Lung (tissue), 16 donors: ENCODE results near the gene SAMM50. TPM values are rescaled to one million over a fixed set of nuclear protein-coding genes. Genes with fewer than 3 reads are reported as not detected.

Source experiments
- ATAC-seq: fragments of 200-7000 bp; cut with Tn5 transposase; one replicate; pipeline ENCODE4 v1.9.1; 2020; ENCODE audit warnings: moderate number of reproducible peaks; ENCODE audit not compliant: insufficient read depth, low FRiP score
- DNase-seq, 3 donors: peaks; one replicate each; pipeline ENCODE4 v3.0.0-alpha.2; 2013 to 2017
- H3K27ac ChIP-seq, 2 donors: one replicate each; pipeline ENCODE4 v1.5.1; 2013; ENCODE audit warnings: mild to moderate bottlenecking in 2 of 2, moderate library complexity in 2 of 2, control low read depth in 1 of 2, inconsistent platforms in 1 of 2, low read depth in 1 of 2, low read length in 1 of 2
- H3K27me3 ChIP-seq, 3 donors: one replicate each; pipeline ENCODE4 v1.5.1; 2013; ENCODE audit warnings: low read length in 2 of 3; ENCODE audit not compliant: control insufficient read depth in 3 of 3, insufficient read depth in 3 of 3
- H3K36me3 ChIP-seq, 4 donors: one replicate each; pipeline ENCODE4 v1.5.1; 2013; ENCODE audit warnings: low read length in 4 of 4, mild to moderate bottlenecking in 1 of 4, moderate library complexity in 1 of 4; ENCODE audit not compliant: control insufficient read depth in 4 of 4, insufficient read depth in 4 of 4
- H3K4me1 ChIP-seq, 5 donors: one replicate each; pipeline ENCODE4 v1.5.1; 2013; ENCODE audit warnings: low read length in 5 of 5, mild to moderate bottlenecking in 2 of 5, moderate library complexity in 1 of 5; ENCODE audit not compliant: control insufficient read depth in 5 of 5, insufficient read depth in 5 of 5
- H3K4me3 ChIP-seq: one replicate; pipeline ENCODE4 v1.5.1; 2013; ENCODE audit warnings: mild to moderate bottlenecking, control low read depth, moderate library complexity
- H3K9ac ChIP-seq, 2 donors: one replicate each; pipeline ENCODE4 v1.5.1; 2013; ENCODE audit warnings: low read length in 2 of 2, control low read depth in 1 of 2; ENCODE audit not compliant: insufficient read depth in 1 of 2
- H3K9me3 ChIP-seq, 4 donors: one replicate each; pipeline ENCODE4 v1.5.1; 2013; ENCODE audit warnings: low read length in 3 of 4, mild to moderate bottlenecking in 1 of 4, moderate library complexity in 1 of 4; ENCODE audit not compliant: control insufficient read depth in 4 of 4, insufficient read depth in 3 of 4
- CTCF ChIP-seq: IDR thresholded peaks from 2 replicates; pipeline ENCODE4 v1.5.1; 2012; ENCODE audit warnings: mild to moderate bottlenecking; ENCODE audit errors: control extremely low read depth, extremely low read depth
- WGBS, 2 donors: extraction: QIAGEN DNeasy Blood & Tissue Kit; methylation state at CpG; one replicate each; pipeline ENCODE4 v1.1.7; 2013; 5-methylcytosine and 5-hydroxymethylcytosine counted together
- long read RNA-seq, 5 donors: transcript quantifications; one replicate each; lab custom pipeline, GENCODE V29; 2026
- polyA plus RNA-seq, 2 donors: library from polyadenylated mRNA; stranded (reverse); fragments of 200-250 nt; gene quantifications; one replicate each; pipeline ENCODE4 v1.2.1, GENCODE V29; 2013
- total RNA-seq, 2 donors: library from RNA; depleted of rRNA in 1 of 2; stranded (reverse); fragments of >200 nt in 1 of 2; gene quantifications; one replicate each; pipeline ENCODE4 v1.2.1, GENCODE V29; 2014 to 2021
- donor health status: control.
- donor health status: control.
- donor health status: Bipolar disorder and iron deficiency.
- donor health status: healthy.
- donor health status: DM: yes; HTN: yes; CAD: no.

SAMM50 gene
- total RNA-seq = 10 to 100 TPM; 34.9 to 35.9 TPM
- polyA plus RNA-seq = 10 to 100 TPM; 11.2 to 26.1 TPM
- long read RNA-seq, donor 1, transcript SAMM50-201 (15 exons, 1,717 nt) = major isoform, 19 of 45 reads
- long read RNA-seq, donor 1, partial matches to known transcripts = 24 of 45 reads
- long read RNA-seq, donor 1, other reads (novel, unspliced or antisense) = 0 of 45 reads
- long read RNA-seq, donor 2, transcript SAMM50-201 (15 exons, 1,717 nt) = major isoform, 8 of 16 reads
- long read RNA-seq, donor 2, partial matches to known transcripts = 8 of 16 reads
- long read RNA-seq, donor 2, other reads (novel, unspliced or antisense) = 0 of 16 reads
- long read RNA-seq, donor 3, transcript SAMM50-201 (15 exons, 1,717 nt) = major isoform, 9 of 18 reads
- long read RNA-seq, donor 3, partial matches to known transcripts = 6 of 18 reads
- long read RNA-seq, donor 3, other reads (novel, unspliced or antisense) = 0 of 18 reads
- long read RNA-seq, donor 4, partial matches to known transcripts = 8 of 13 reads
- long read RNA-seq, donor 4, other reads (novel, unspliced or antisense) = 0 of 13 reads
- long read RNA-seq, donor 5, transcript SAMM50-201 (15 exons, 1,717 nt) = major isoform, 16 of 38 reads
- long read RNA-seq, donor 5, partial matches to known transcripts = 17 of 38 reads
- long read RNA-seq, donor 5, other reads (novel, unspliced or antisense) = 0 of 38 reads

GRCh38 chr22:43955040-43955882 lies at the start of gene SAMM50:
Gene SAMM50, plus strand, starts transcription at chr22:43955442. Its CDS starts 136 bp downstream, at chr22:43955578.
- Histone ChIP-seq H3K9ac (peak within 1 kb of the TSS; percentile 71 to 72), H3K27me3 (no peaks in the 10 kb centered on the region), H3K27ac (peak within 1 kb of the TSS; percentile 88 to 92), H3K9me3 (no peaks in the 10 kb centered on the region), H3K4me1 (peaks cover 5 to 16% (median 12%) of the 10 kb centered on the region in 5 donors), H3K4me3 (peak within 1 kb of the TSS; percentile 96), H3K36me3 (no peaks in the 10 kb centered on the region)
- ATAC-seq = peak; percentile 94
- WGBS, 2 donors = 0 to 1% methylated on average over 74 of the region's 74 CpGs
- TF ChIP-seq CTCF = no peak
- peak; percentile 94 to 96 (median 95) for DNase-seq

GRCh38 chr22:43905681-43906080 lies 49.6 kb upstream of the SAMM50 start:
- TF ChIP-seq CTCF = no peak
- 48 to 54% methylated on average over 7 of the region's 7 CpGs for WGBS, 2 donors

GRCh38 chr22:43909708-43910107 lies 45.5 kb upstream of the SAMM50 start:
- no peak for TF ChIP-seq CTCF
- H3K4me1 ChIP-seq = no peaks in the 10 kb centered on the region
- no peak overlapping the region for H3K4me3 ChIP-seq
- ATAC-seq (no peak), DNase-seq (no peak)
- no peak overlapping the region for H3K27ac ChIP-seq
- no peak overlapping the region for H3K9ac ChIP-seq
- H3K27me3 ChIP-seq = peaks cover 0 to 7% (median 0%) of the 10 kb centered on the region in 3 donors
- no peaks in the 10 kb centered on the region for H3K36me3 ChIP-seq
- H3K9me3 ChIP-seq = peaks cover 0 to 3% (median 0%) of the 10 kb centered on the region in 4 donors
- WGBS, 2 donors = 77% methylated on average over 1 of the region's 1 CpG

More at GRCh38 chr22:43905681-43906080, 49.6 kb upstream of the SAMM50 start:
- Histone ChIP-seq H3K4me3 (no peak overlapping the region), H3K27me3 (peaks cover 0 to 5% (median 5%) of the 10 kb centered on the region in 3 donors), H3K4me1 (no peaks in the 10 kb centered on the region), H3K36me3 (no peaks in the 10 kb centered on the region), H3K9me3 (peaks cover 0 to 2% (median 0%) of the 10 kb centered on the region in 4 donors), H3K27ac (no peak overlapping the region), H3K9ac (no peak overlapping the region)
- no peak for ATAC-seq
- DNase-seq = no peak
